ENCODE data around the gene CSF2. TPM values are rescaled to one million over a fixed set of nuclear protein-coding genes. Genes with fewer than 3 reads are reported as not detected.

Gene CSF2
- total and polyA plus RNA-seq, 2 experiments from 2014 or later = not detected

DNA sequence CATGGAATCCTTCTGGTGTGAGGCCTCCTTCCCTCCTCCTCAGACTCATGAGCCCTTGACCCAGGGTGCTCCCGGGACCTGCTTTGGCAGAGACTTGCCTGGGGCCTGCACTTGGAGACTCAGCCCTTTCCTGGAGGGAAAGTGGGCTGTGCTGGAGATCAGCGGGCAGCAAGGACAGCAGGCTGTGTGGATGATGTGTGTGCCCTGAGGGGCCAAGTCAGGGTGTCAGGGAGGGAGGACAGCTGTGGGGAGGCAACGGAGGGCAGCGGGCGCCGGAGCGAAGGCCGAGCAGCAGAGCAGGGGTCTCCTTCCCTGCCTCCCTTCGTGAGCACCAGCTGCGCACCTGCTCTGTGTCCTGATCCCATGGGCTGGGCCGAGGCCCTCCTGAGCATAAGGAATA is 6.1 kb upstream of the CSF2 start:
- H3K27ac ChIP-seq = no peak overlapping the region
- H3K4me2 ChIP-seq = no peak overlapping the region
- TF ChIP-seq EZH2 (IDR thresholded peaks at IDR 0.05; ENCODE audit: borderline replicate concordance) (no peak), EZH2phosphoT487 (IDR thresholded peaks at IDR 0.05; ENCODE audit: low read depth, severe bottlenecking, unreplicated experiment) (no peak)
- TF ChIP-seq, protein P1, sequence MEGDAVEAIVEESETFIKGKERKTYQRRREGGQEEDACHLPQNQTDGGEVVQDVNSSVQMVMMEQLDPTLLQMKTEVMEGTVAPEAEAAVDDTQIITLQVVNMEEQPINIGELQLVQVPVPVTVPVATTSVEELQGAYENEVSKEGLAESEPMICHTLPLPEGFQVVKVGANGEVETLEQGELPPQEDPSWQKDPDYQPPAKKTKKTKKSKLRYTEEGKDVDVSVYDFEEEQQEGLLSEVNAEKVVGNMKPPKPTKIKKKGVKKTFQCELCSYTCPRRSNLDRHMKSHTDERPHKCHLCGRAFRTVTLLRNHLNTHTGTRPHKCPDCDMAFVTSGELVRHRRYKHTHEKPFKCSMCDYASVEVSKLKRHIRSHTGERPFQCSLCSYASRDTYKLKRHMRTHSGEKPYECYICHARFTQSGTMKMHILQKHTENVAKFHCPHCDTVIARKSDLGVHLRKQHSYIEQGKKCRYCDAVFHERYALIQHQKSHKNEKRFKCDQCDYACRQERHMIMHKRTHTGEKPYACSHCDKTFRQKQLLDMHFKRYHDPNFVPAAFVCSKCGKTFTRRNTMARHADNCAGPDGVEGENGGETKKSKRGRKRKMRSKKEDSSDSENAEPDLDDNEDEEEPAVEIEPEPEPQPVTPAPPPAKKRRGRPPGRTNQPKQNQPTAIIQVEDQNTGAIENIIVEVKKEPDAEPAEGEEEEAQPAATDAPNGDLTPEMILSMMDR (IDR thresholded peaks at IDR 0.05; ENCODE audit: poor library complexity) = no peak
- H3K36me3 ChIP-seq (replicated peaks; ENCODE audit: insufficient read depth, low read depth) = no peaks in the 10 kb centered on the region
- no peaks in the 10 kb centered on the region for H4K20me1 ChIP-seq (ENCODE audit: insufficient read depth, poor library complexity, severe bottlenecking)
- H3K79me2 ChIP-seq = no peaks in the 10 kb centered on the region
- no peaks in the 10 kb centered on the region for H3K9me2 ChIP-seq (replicated peaks; ENCODE audit: insufficient read depth)
- no peaks in the 10 kb centered on the region for H3K9me3 ChIP-seq (ENCODE audit: low read depth)
- DNase-seq (ENCODE audit: low spot score) = no peak
- no peak overlapping the region for H2AFZ ChIP-seq
- H3K4me3 ChIP-seq = no peak overlapping the region
- H3K27me3 ChIP-seq = no peaks in the 10 kb centered on the region
- WGBS (ENCODE audit: low lambda C conversion rate, missing lambda C conversion rate) = 88% methylated on average over 6 of the region's 11 CpGs
- H3K4me1 ChIP-seq (ENCODE audit: insufficient read depth) = no peaks in the 10 kb centered on the region

DNA sequence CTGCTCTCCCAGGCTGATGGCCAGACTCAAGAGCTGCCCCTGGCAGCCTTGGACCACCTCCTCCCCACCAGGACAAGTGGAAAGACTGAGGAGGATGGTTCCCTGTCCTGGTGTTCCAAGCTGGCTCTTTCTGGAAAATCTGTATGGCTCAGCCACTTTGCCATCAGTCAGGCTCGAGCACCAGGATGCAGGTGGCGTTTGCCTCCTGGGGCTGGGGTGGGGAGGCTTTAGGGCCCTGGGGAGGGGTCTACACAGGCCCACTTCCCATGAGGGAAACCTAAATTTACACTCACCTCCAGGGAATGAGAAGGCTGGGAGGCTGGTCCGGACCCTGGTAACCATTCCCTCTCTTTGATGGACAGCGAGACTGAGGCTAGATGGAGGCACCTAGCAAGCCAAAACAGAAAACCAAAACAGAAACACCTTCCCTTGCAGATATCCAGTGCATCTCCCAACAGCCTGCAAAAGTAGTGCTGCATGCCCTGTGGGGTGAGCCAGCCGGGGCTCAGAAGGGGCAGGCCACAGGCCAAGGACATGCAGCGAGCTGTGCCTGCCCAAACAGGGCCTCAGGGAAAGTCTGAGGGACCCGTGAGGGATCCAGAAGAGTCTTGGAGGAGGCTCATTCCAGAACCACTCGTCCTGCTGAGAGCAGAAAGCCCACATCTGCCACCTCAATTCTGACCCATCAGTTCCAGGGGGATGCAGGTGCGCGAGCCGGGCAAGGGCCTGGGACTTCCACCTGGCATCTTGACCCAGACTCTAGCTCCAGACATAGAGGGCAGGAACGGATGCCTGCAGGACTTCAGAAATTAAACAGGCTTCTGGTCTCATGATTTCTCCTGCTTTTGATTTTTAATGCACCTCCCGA is 5.4 kb upstream of the CSF2 start:
- Histone ChIP-seq H3K4me2 (no peak overlapping the region), H3K9me3 (ENCODE audit: low read depth) (no peaks in the 10 kb centered on the region), H3K4me3 (no peak overlapping the region), H3K79me2 (no peaks in the 10 kb centered on the region), H3K27me3 (no peaks in the 10 kb centered on the region), H3K36me3 (replicated peaks; ENCODE audit: insufficient read depth, low read depth) (no peaks in the 10 kb centered on the region), H3K9me2 (replicated peaks; ENCODE audit: insufficient read depth) (no peaks in the 10 kb centered on the region), H3K4me1 (ENCODE audit: insufficient read depth) (no peaks in the 10 kb centered on the region), H2AFZ (no peak overlapping the region), H4K20me1 (ENCODE audit: insufficient read depth, poor library complexity, severe bottlenecking) (no peaks in the 10 kb centered on the region), H3K27ac (no peak overlapping the region)
- TF ChIP-seq EZH2phosphoT487 (IDR thresholded peaks at IDR 0.05; ENCODE audit: low read depth, severe bottlenecking, unreplicated experiment) = no peak
- TF ChIP-seq EZH2 (IDR thresholded peaks at IDR 0.05; ENCODE audit: borderline replicate concordance) = no peak
- TF ChIP-seq, protein P1 (IDR thresholded peaks at IDR 0.05; ENCODE audit: poor library complexity) = no peak
- no peak for DNase-seq (ENCODE audit: low spot score)
- 93% methylated on average over 13 of the region's 13 CpGs for WGBS (ENCODE audit: low lambda C conversion rate, missing lambda C conversion rate)

DNA sequence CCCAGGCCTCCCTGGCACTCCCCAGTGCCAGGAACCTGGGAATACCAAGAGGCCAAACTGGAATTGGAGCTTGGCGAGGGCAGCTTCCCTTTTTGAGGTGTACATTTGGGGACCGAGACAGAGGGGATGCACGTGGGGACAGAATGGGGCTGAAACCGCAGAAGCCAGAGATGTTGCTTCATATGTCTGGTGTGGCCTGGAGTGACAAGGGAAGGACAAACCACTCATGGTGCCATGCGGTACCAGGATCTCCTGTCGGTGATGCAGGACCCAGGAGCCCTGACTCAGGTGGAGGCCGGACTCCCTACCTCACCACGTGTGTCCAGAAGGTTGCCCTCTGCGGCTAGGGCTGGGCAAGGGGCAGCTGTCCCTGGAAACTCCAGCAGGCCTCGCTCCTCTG is 4.0 kb upstream of the CSF2 start:
- 96% methylated on average over 10 of the region's 10 CpGs for WGBS (ENCODE audit: low lambda C conversion rate, missing lambda C conversion rate)
- no peak overlapping the region for H3K4me3 ChIP-seq

DNA sequence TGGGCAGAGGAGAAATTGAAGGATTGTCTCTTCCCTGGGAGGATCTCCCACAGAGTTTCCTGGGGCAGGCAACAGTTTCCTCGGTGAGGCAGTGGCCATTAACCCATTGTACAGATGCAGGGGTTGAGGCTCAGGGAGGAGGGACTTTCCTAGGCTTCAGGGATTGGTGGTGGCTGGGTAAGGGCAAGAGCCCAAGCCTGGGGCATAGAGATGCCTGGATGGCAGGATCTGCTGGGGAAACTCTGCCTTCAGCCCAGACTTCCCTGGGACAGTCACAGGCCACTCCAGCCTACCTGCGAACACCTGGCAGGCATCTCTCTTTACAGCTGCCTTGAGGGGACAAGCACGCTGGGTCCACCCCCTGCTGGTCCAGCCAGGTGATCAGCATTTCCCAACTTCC is 3.6 kb upstream of the CSF2 start:
- no peaks in the 10 kb centered on the region for H3K4me1 ChIP-seq (ENCODE audit: insufficient read depth)
- no peaks in the 10 kb centered on the region for H3K36me3 ChIP-seq (replicated peaks; ENCODE audit: insufficient read depth, low read depth)
- DNase-seq (ENCODE audit: low spot score) = no peak
- no peak overlapping the region for H2AFZ ChIP-seq
- H3K9me2 ChIP-seq (replicated peaks; ENCODE audit: insufficient read depth) = no peaks in the 10 kb centered on the region
- no peak overlapping the region for H3K4me2 ChIP-seq
- no peaks in the 10 kb centered on the region for H3K9me3 ChIP-seq (ENCODE audit: low read depth)
- 87% methylated on average over 3 of the region's 3 CpGs for WGBS (ENCODE audit: low lambda C conversion rate, missing lambda C conversion rate)
- no peaks in the 10 kb centered on the region for H4K20me1 ChIP-seq (ENCODE audit: insufficient read depth, poor library complexity, severe bottlenecking)
- no peaks in the 10 kb centered on the region for H3K27me3 ChIP-seq
- no peaks in the 10 kb centered on the region for H3K79me2 ChIP-seq
- H3K27ac ChIP-seq = no peak overlapping the region
- no peak overlapping the region for H3K4me3 ChIP-seq
- TF ChIP-seq EZH2phosphoT487 (IDR thresholded peaks at IDR 0.05; ENCODE audit: low read depth, severe bottlenecking, unreplicated experiment) (no peak), EZH2 (IDR thresholded peaks at IDR 0.05; ENCODE audit: borderline replicate concordance) (no peak)
- TF ChIP-seq, protein P1 (IDR thresholded peaks at IDR 0.05; ENCODE audit: poor library complexity) = no peak

More for the DNA sequence above, 4.0 kb upstream of the CSF2 start:
- H3K27me3 ChIP-seq = no peaks in the 10 kb centered on the region
- H3K27ac ChIP-seq = no peak overlapping the region
- H3K4me1 ChIP-seq (ENCODE audit: insufficient read depth) = no peaks in the 10 kb centered on the region
- no peak overlapping the region for H3K4me2 ChIP-seq
- no peaks in the 10 kb centered on the region for H3K36me3 ChIP-seq (replicated peaks; ENCODE audit: insufficient read depth, low read depth)
- no peak for DNase-seq (ENCODE audit: low spot score)
- H4K20me1 ChIP-seq (ENCODE audit: insufficient read depth, poor library complexity, severe bottlenecking) = no peaks in the 10 kb centered on the region
- no peak for TF ChIP-seq EZH2phosphoT487 (IDR thresholded peaks at IDR 0.05; ENCODE audit: low read depth, severe bottlenecking, unreplicated experiment)
- H3K9me2 ChIP-seq (replicated peaks; ENCODE audit: insufficient read depth) = no peaks in the 10 kb centered on the region
- H2AFZ ChIP-seq = no peak overlapping the region
- no peaks in the 10 kb centered on the region for H3K9me3 ChIP-seq (ENCODE audit: low read depth)
- H3K79me2 ChIP-seq = no peaks in the 10 kb centered on the region

Measured in hepatocyte (in vitro differentiated cells).